GM12878 (cell line): ENCODE data around the gene CYB5D1. TPM values are rescaled to one million over a fixed set of nuclear protein-coding genes. Genes with fewer than 3 reads are reported as not detected.

Source experiments
- BCL3 ChIP-seq: IDR thresholded peaks from 2 replicates; pipeline ENCODE4 v1.6.1; 2011; ENCODE audit warnings: borderline replicate concordance, low read depth, mild to moderate bottlenecking, moderate library complexity, low read length; ENCODE audit not compliant: insufficient read depth, poor library complexity, severe bottlenecking
- CREM ChIP-seq: IDR thresholded peaks from 2 replicates; pipeline ENCODE4 v1.6.1; 2014; ENCODE audit warnings: antibody characterized with exemption, low read depth
- DPF2 ChIP-seq: fragments of 450-650 bp; IDR thresholded peaks from 2 replicates; pipeline ENCODE4 v1.6.1; 2017; ENCODE audit warnings: mild to moderate bottlenecking
- ETV6 ChIP-seq, 2 experiments: fragments of 450-650 bp in 1 of 2; IDR thresholded peaks in 1 of 2; conservative IDR thresholded peaks in 1 of 2; 2 replicates each; pipeline ENCODE4 v1.6.1; 2014; ENCODE audit warnings: antibody characterized with exemption in 1 of 2, borderline replicate concordance in 1 of 2, low read depth in 1 of 2, mild to moderate bottlenecking in 1 of 2, moderate library complexity in 1 of 2
- FOXK2 ChIP-seq: fragments of 450-650 bp; IDR thresholded peaks from 2 replicates; pipeline ENCODE4 v1.6.1; 2017; ENCODE audit warnings: mild to moderate bottlenecking, moderate library complexity
- GABPA ChIP-seq: IDR thresholded peaks from 2 replicates; pipeline ENCODE4 v1.6.1; 2014; ENCODE audit warnings: antibody characterized with exemption, low read depth, mild to moderate bottlenecking, inconsistent platforms
- HDAC2 ChIP-seq: fragments of 200-600 bp; sonication (generic); IDR thresholded peaks from 2 replicates; pipeline ENCODE4 v1.6.1; 2017
- HDGF ChIP-seq: fragments of 450-650 bp; IDR thresholded peaks from 2 replicates; pipeline ENCODE4 v1.6.1; 2016; ENCODE audit warnings: antibody characterized with exemption
- MEF2A ChIP-seq: IDR thresholded peaks from 2 replicates; pipeline ENCODE4 v1.6.1; 2011; ENCODE audit warnings: low read depth, mild to moderate bottlenecking, low read length, moderate library complexity; ENCODE audit not compliant: insufficient read depth
- MLLT1 ChIP-seq: fragments of 450-650 bp; IDR thresholded peaks from 2 replicates; pipeline ENCODE4 v1.6.1; 2016; ENCODE audit warnings: mild to moderate bottlenecking
- MYC ChIP-seq: IDR thresholded peaks from 2 replicates; pipeline ENCODE4 v1.6.1; 2011; ENCODE audit warnings: mild to moderate bottlenecking, low read length, moderate library complexity, inconsistent platforms; ENCODE audit not compliant: insufficient read depth, insufficient replicate concordance, insufficient read length, severe bottlenecking
- NFYB ChIP-seq: IDR thresholded peaks from 2 replicates; pipeline ENCODE4 v1.6.1; 2011; ENCODE audit warnings: low read depth, mild to moderate bottlenecking, low read length, improper control_type of control experiment, moderate library complexity; ENCODE audit not compliant: insufficient read depth
- NR2C1 ChIP-seq: fragments of 450-650 bp; IDR thresholded peaks from 2 replicates; pipeline ENCODE4 v1.6.1; 2017; ENCODE audit warnings: antibody characterized with exemption, mild to moderate bottlenecking, moderate library complexity
- PAX5 ChIP-seq: IDR thresholded peaks from 2 replicates; pipeline ENCODE4 v1.6.1; 2011; ENCODE audit warnings: low read depth, low read length, borderline replicate concordance
- POU2F2 ChIP-seq: IDR thresholded peaks from 3 replicates; pipeline ENCODE4 v1.6.1; 2011; ENCODE audit warnings: low read depth, mild to moderate bottlenecking, low read length, borderline replicate concordance
- RELA ChIP-seq: fragments of 450-650 bp; IDR thresholded peaks from 2 replicates; pipeline ENCODE4 v1.8.0; 2014; ENCODE audit warnings: borderline replicate concordance; ENCODE audit not compliant: partially characterized antibody
- RUNX3 ChIP-seq: IDR thresholded peaks from 2 replicates; pipeline ENCODE4 v1.6.1; 2012; ENCODE audit warnings: low read length, inconsistent platforms
- YY1 ChIP-seq: IDR thresholded peaks from 2 replicates; pipeline ENCODE4 v1.6.1; 2011; ENCODE audit warnings: low read depth, mild to moderate bottlenecking, low read length
- ZBTB33 ChIP-seq: fragments of 450-650 bp; IDR thresholded peaks from 2 replicates; pipeline ENCODE4 v1.6.1; 2017; ENCODE audit warnings: mild to moderate bottlenecking
- ZBTB40 ChIP-seq: fragments of 450-650 bp; IDR thresholded peaks from 2 replicates; pipeline ENCODE4 v1.6.1; 2016; ENCODE audit warnings: mild to moderate bottlenecking, moderate library complexity, borderline replicate concordance
- ZNF217 ChIP-seq: fragments of 450-650 bp; IDR thresholded peaks from 2 replicates; pipeline ENCODE4 v1.6.1; 2017; ENCODE audit warnings: antibody characterized with exemption, mild to moderate bottlenecking
- polyA plus RNA-seq, 11 experiments: library from polyadenylated mRNA; depleted of rRNA in 4 of 11; unstranded in 6 of 11; stranded (reverse) in 5 of 11; fragments of >200 nt; fragmentation: Nextera tagmentation in 4 of 11; fragmentation: Illumina TruSeq in 1 of 11; extraction: Ambion mirVana in 4 of 11; extraction: Trizol in 1 of 11; gene quantifications; 1 replicate in 1 of 11; 2 replicates in 10 of 11; pipeline versions ENCODE4 v1.2.1 to v1.2.3, GENCODE V29; 2011 to 2016; ENCODE audit warnings: inconsistent platforms in 2 of 11, missing spikeins in 2 of 11, low read depth in 1 of 11
- total RNA-seq, 4 experiments: library from RNA; depleted of rRNA in 3 of 4; stranded (reverse); fragments of >200 nt in 3 of 4; fragmentation: Illumina TruSeq in 1 of 4; extraction: Trizol in 1 of 4; gene quantifications; 2 replicates each; pipeline versions ENCODE4 v1.2.1 to v1.2.3, GENCODE V29; 2013 to 2021

CYB5D1 gene
- total and polyA plus RNA-seq, 10 of the 15 experiments (the other 5 are each of a cell fraction or from before 2014, with no cell fraction given) = 1.6 to 8.7 (median 6.4) TPM

GRCh38 chr17:7836596-7837407 lies 21.0 kb upstream of the CYB5D1 start (continued):
- peak; percentile 34; the same call in 1 of the 2 replicates for TF ChIP-seq DPF2
- TF ChIP-seq GABPA = no peak
- TF ChIP-seq ZNF217 = no peak
- TF ChIP-seq MEF2A = no peak
- TF ChIP-seq HDGF = no peak
- peak; percentile 71; the same call in 1 of the 3 replicates for TF ChIP-seq POU2F2
- TF ChIP-seq YY1 = peak; percentile 84; the same call in 1 of the 2 replicates
- no peak for TF ChIP-seq RUNX3
- TF ChIP-seq NFYB = no peak
- TF ChIP-seq MYC = no peak
- TF ChIP-seq ZBTB40 = peak; percentile 41; the same call in 1 of the 2 replicates
- TF ChIP-seq NR2C1 = peak; percentile 91
- no peak; a peak in 1 of 4 replicates for TF ChIP-seq ETV6 (conservative IDR thresholded peaks at IDR 0.05 in 1 of 2, IDR thresholded peaks at IDR 0.05 in 1 of 2; ENCODE audit: borderline replicate concordance in 1 of 2, low read depth in 1 of 2)
- TF ChIP-seq MLLT1 = peak; percentile 69; the same call in 1 of the 2 replicates
- TF ChIP-seq ZBTB33 = no peak; the same call in 1 of the 2 replicates
- TF ChIP-seq RELA = peak; percentile 84
- TF ChIP-seq BCL3 = no peak
- TF ChIP-seq HDAC2 = no peak
- TF ChIP-seq FOXK2 = 0 out of 2 replicates have a peak, but pooled peaks have one; percentile 23
- TF ChIP-seq PAX5 = peak; percentile 46; the same call in 1 of the 2 replicates
- TF ChIP-seq CREM = peak; percentile 55; the same call in 1 of the 2 replicates
